GM12878 (cell line): Measurements from ENCODE around the gene DCAF12.
"Not testable (repeated sequence)": the region's sequence is repeated elsewhere in the genome, so short reads cannot be mapped to it uniquely, and the experiment has no call there.

Experiments used
- EGR1 ChIP-seq, 2 experiments: IDR thresholded peaks; 1 replicate in 1 of 2; 2 replicates in 1 of 2; pipeline ENCODE4 v1.6.1; 2011 to 2012; ENCODE audit warnings: low read depth in 2 of 2, low read length in 2 of 2, borderline replicate concordance in 1 of 2, mild to moderate bottlenecking in 1 of 2, moderate library complexity in 1 of 2
- POLR2A ChIP-seq: IDR thresholded peaks from 2 replicates; pipeline ENCODE4 v1.6.1; 2011; ENCODE audit warnings: low read depth, mild to moderate bottlenecking, low read length
- TF ChIP-seq, protein P1 (sequence below), 3 experiments: IDR thresholded peaks in 2 of 3; conservative IDR thresholded peaks in 1 of 3; 2 replicates each; pipeline ENCODE4 v1.5.1; 2011; ENCODE audit warnings: low read depth in 3 of 3, low read length in 3 of 3, mild to moderate bottlenecking in 3 of 3, control low read depth in 2 of 3, moderate library complexity in 2 of 3, inconsistent platforms in 1 of 3, mixed read lengths in 1 of 3; ENCODE audit not compliant: control insufficient read depth in 2 of 3, insufficient read depth in 1 of 3; ENCODE audit errors: extremely low read depth in 1 of 3

- not testable (repeated sequence) for TF ChIP-seq POLR2A; EGR1 (IDR thresholded peaks at IDR 0.05; ENCODE audit: borderline replicate concordance in 1 of 2, low read depth in 2 of 2, low read length in 2 of 2)
- TF ChIP-seq, protein P1, sequence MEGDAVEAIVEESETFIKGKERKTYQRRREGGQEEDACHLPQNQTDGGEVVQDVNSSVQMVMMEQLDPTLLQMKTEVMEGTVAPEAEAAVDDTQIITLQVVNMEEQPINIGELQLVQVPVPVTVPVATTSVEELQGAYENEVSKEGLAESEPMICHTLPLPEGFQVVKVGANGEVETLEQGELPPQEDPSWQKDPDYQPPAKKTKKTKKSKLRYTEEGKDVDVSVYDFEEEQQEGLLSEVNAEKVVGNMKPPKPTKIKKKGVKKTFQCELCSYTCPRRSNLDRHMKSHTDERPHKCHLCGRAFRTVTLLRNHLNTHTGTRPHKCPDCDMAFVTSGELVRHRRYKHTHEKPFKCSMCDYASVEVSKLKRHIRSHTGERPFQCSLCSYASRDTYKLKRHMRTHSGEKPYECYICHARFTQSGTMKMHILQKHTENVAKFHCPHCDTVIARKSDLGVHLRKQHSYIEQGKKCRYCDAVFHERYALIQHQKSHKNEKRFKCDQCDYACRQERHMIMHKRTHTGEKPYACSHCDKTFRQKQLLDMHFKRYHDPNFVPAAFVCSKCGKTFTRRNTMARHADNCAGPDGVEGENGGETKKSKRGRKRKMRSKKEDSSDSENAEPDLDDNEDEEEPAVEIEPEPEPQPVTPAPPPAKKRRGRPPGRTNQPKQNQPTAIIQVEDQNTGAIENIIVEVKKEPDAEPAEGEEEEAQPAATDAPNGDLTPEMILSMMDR (IDR thresholded peaks at IDR 0.05 in 2 of 3, conservative IDR thresholded peaks at IDR 0.05 in 1 of 3; ENCODE audit: control insufficient read depth in 2 of 3, extremely low read depth in 1 of 3, insufficient read depth in 1 of 3, low read depth in 3 of 3, low read length in 3 of 3), result not testable (repeated sequence)
These were observed 87.6 kb downstream of the DCAF12 start for GRCh38 chr9:34038851-34039250.
